ENCODE data around the gene RNF13.

GRCh38 chr3:149772861-149773260, 40.2 kb upstream of the RNF13 start:
- TF ChIP-seq POLR2A (IDR thresholded peaks at IDR 0.05), result no peak
- no peak for TF ChIP-seq CTCF (IDR thresholded peaks at IDR 0.05)
- no peak for TF ChIP-seq EP300 (IDR thresholded peaks at IDR 0.05)
